GM10248 (cell line): ENCODE measurements around the gene ATP4B.

Experiments used
- CTCF ChIA-PET: fragments of 300-600 bp; sonication (Branson Sonifier 250); formaldehyde crosslinking; extraction: SDS; loops from one replicate; lab custom pipeline; 2021; ENCODE audit warnings: antibody characterized with exemption; lab: Yijun Ruan, JAX
- POLR2A ChIA-PET: fragments of 350-650 bp; sonication (Branson Sonifier 250); formaldehyde crosslinking; extraction: SDS; loops from one replicate; lab custom pipeline; 2020; ENCODE audit warnings: antibody characterized with exemption; lab: Yijun Ruan, JAX
- DNase-seq: peaks from one replicate; pipeline ENCODE4 v3.0.0; 2012; ENCODE audit errors: extremely low spot score
- TF ChIP-seq, protein P1 (sequence below): IDR thresholded peaks from 2 replicates; pipeline ENCODE4 v1.5.1; 2012; ENCODE audit warnings: mild to moderate bottlenecking, low read depth; ENCODE audit errors: extremely low read depth, missing control alignments, control extremely low read depth

ATP4B gene

DNA sequence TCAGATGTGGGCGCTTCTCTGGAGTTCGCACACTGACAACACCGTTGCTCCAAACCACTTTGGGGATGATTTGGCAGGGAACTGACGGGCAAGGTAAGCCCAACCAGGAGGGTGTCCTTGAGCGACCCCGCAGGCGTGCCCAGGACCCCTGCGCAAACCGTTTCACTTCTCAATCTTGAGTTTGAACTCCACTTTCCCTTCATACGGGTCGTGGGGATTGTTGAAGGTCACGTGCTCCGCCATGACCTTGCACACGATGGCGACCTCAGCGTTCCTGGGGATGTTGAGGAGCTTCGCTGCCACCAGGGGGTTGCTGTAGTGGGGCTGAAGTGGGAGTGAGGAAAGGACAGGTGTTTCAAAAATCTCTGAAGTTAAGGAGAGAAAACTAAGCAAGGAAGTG lies 8.8 kb downstream of the ATP4B start:
- POLR2A ChIA-PET, result no interaction called here
- CTCF ChIA-PET, result interaction anchor here (2.1 kb wide), 1 partner anchor 11 kb away, joined by 7 read pairs; no protein-coding TSS in a partner anchor
- DNase-seq, result no peak
- TF ChIP-seq, protein P1, sequence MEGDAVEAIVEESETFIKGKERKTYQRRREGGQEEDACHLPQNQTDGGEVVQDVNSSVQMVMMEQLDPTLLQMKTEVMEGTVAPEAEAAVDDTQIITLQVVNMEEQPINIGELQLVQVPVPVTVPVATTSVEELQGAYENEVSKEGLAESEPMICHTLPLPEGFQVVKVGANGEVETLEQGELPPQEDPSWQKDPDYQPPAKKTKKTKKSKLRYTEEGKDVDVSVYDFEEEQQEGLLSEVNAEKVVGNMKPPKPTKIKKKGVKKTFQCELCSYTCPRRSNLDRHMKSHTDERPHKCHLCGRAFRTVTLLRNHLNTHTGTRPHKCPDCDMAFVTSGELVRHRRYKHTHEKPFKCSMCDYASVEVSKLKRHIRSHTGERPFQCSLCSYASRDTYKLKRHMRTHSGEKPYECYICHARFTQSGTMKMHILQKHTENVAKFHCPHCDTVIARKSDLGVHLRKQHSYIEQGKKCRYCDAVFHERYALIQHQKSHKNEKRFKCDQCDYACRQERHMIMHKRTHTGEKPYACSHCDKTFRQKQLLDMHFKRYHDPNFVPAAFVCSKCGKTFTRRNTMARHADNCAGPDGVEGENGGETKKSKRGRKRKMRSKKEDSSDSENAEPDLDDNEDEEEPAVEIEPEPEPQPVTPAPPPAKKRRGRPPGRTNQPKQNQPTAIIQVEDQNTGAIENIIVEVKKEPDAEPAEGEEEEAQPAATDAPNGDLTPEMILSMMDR, result no peak

DNA sequence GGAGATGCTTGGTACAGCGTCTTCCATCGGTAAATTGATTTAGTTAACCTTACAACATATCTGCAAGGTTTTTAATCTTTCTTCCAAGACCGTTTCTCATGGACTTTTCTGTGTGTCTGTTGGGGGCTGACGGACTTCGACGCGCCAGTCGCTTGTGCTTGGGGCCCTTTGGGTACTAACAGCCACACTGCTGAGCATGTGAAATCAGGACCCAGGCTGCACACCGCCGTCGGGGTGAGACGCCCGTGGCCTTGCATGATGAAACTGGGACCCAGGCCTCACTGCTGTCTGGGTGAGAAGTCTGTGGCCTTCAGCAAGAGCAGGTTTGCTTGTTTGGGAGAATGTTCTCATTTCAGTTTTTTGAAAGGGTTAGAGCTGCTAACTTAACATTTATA lies 9.8 kb downstream of the ATP4B start:
- TF ChIP-seq, protein P1, result no peak
- ChIA-PET POLR2A (no interaction called here), CTCF (no interaction called here)
- DNase-seq, result no peak

DNA sequence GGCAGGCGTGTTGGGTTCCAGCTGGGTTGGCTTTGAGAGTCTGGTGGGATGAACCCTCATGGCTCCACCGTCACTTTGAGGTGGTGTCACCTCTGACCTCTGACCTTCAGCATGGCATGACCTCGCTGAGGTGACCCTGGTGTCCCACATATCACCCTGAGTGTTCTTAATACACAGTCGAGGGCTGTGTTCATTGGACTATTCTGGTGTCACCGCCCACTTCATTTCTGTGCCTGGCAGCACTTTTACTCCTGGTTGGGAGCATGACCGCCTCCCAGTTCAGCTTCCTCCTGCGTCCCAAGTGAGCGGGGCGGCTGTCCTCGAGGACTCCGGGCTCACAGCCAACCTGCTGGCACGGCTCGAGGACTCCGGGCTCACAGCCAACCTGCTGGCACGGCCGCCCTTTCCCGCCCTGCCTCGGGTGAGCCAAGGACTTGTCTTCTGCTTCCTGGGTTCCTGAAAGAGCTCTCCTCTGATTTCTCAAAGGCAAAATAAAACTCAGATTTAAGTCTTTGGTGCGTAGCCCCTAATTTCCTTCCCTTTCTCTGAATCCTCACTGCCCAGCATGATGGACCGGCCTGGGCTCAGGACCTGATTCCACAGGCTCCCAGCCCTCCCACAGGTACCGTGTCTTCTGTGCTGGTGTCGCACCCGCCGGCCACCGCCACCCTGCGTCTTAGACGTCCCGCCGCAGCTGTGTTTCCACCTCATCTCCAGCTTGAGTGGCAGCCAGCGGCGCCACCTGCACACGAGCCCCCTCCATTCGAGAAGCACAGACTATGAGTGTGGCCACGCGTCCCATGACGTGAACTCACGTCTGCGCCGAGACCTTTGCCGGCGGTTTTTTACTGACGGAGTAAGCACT lies 10.4 kb downstream of the ATP4B start:
- ChIA-PET CTCF (no interaction called here), POLR2A (no interaction called here)
- TF ChIP-seq, protein P1, result no peak
- DNase-seq, result no peak

DNA sequence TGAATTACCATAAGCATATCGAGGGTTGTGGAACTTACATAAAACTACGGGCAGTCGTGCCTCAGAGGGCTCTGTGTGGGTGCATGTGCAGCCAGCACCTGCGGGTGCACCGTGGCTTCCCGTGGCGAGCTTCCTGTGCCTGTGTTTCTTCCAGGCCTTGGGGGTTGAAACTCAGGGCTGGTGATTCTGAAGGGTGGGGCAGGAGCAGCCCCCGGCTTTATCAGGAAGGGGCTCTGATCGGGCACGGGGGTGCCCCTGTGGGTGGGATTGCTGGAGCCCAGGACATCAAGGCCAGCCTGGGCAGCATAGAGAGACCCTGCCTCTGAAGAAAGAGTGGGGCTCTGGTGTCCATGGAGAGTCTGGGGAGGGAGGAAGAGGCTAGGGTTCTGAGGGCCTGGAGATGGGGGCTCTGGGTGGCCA lies 11.1 kb downstream of the ATP4B start:
- ChIA-PET POLR2A (no interaction called here), CTCF (no interaction called here)
- TF ChIP-seq, protein P1, result no peak
- no peak for DNase-seq

DNA sequence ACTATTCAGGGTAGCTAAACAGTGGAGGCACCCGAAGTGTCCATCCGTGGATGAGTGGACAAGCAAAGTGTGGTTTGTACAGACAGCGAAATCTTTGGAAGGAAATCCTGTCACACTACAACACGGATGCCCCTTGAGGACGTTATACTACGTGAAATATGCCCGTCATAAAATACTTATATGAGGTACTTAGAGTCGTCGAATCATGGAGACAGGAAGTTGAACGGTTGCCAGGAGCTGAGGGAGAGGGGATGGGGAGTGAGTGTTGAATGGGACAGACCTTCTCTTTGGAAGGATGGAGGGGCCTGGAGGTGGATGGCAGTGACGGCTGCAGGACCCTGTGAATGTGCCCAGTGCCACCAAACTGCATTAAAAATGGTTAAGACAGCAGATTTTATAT lies 11.6 kb downstream of the ATP4B start:
- TF ChIP-seq, protein P1, result no peak
- CTCF ChIA-PET, result no interaction called here
- DNase-seq, result no peak
- POLR2A ChIA-PET, result no interaction called here

DNA sequence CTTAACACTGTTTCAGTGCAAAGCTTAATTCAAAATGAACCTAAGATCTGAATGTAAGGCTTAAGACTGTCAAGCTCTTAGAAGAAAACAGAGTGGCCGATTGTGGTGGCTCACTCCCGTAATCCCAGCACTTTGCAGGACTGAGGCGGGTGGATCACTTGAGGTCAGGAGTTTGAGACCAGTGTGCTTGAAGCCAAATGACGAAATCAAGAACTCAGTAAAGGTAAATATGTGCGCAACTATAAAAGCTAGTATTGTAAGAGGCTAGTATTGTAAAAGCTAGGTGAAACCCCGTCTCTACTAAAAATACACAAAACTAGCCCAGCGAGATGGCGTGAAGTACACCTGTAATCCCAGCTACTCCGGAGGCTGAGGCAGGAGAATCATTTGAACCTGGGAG lies 12.7 kb downstream of the ATP4B start:
- POLR2A ChIA-PET, result no interaction called here
- CTCF ChIA-PET, result interaction anchor here (1.7 kb wide), 1 partner anchor 16 kb away, joined by 6 read pairs; no protein-coding TSS in a partner anchor

More for the DNA sequence above, 12.7 kb downstream of the ATP4B start:
- TF ChIP-seq, protein P1, result no peak
- DNase-seq, result no peak
